Measurements from ENCODE around the gene MAML2. TPM values are rescaled to one million over a fixed set of nuclear protein-coding genes. Genes with fewer than 3 reads are reported as not detected.

The MAML2 gene
- total RNA-seq, 4 donors from 2014 or later: 34.2 to 49.8 (median 44.4) TPM

DNA sequence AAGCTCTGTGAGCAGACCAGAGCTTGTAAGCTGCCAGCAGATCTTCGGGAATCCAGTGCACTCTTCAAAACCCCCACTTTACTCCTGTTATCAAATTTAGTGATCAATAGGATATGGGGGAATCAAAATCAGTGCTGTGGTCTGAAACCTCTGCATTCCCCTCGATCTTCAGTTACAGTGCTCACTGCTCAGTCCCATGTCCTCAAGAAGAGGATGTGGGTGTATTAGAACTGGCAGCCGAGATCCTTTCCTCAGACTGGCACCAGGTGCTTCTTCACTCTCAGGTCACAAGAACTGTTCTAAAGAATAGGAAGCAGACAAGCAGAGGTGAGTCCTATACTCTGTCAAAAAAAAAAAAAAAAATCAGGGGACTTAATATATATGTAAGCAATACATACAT is 15.3 kb upstream of the MAML2 start:
- DNase-seq (ENCODE audit: low spot score) (no peak), ATAC-seq (ENCODE audit: low FRiP score) (no peak)
- TF ChIP-seq, protein P1, sequence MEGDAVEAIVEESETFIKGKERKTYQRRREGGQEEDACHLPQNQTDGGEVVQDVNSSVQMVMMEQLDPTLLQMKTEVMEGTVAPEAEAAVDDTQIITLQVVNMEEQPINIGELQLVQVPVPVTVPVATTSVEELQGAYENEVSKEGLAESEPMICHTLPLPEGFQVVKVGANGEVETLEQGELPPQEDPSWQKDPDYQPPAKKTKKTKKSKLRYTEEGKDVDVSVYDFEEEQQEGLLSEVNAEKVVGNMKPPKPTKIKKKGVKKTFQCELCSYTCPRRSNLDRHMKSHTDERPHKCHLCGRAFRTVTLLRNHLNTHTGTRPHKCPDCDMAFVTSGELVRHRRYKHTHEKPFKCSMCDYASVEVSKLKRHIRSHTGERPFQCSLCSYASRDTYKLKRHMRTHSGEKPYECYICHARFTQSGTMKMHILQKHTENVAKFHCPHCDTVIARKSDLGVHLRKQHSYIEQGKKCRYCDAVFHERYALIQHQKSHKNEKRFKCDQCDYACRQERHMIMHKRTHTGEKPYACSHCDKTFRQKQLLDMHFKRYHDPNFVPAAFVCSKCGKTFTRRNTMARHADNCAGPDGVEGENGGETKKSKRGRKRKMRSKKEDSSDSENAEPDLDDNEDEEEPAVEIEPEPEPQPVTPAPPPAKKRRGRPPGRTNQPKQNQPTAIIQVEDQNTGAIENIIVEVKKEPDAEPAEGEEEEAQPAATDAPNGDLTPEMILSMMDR (IDR thresholded peaks at IDR 0.05): no peak

DNA sequence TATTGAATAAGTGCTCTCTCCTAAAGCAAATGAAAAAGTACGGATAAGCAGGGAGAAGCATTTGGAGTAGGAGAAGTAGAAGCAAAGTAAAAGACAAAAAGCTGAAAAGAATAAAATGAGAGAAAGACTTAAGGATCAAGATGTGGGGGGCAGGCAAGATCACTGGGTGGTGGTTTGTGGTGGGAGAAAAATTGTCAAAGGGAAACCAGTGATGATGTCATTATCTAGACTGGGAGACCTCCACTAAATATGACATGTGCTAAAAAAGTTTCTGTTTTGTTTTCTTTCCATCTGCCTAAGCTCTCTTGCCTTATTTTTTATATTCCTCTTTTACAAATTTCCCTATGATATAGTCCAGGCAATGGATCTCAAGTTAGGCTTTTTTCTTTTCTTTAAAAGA is 14.8 kb upstream of the MAML2 start:
- TF ChIP-seq, protein P1 (IDR thresholded peaks at IDR 0.05): no peak
- no peak for DNase-seq (ENCODE audit: low spot score)

DNA sequence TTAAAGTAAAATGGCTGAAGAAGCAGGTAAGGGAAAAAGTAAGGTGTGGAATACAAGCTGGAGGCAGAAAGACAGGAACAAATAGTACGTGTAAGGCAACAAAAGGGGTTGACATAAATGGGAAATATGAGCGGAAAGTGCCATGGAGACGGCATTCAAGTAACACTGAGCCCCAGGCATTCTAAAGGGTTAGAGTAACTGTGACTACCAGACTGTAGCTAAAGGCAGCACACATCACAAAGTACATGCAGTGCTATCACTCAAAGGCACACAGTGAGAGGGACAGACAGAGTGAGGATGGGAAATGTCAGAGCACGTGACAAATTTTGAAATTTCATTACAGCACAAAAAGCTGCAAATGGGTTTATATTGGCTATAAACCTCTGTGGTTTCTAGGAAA is 13.9 kb upstream of the MAML2 start:
- ATAC-seq (ENCODE audit: low FRiP score) (no peak), DNase-seq (ENCODE audit: low spot score) (no peak)
- TF ChIP-seq, protein P1 (IDR thresholded peaks at IDR 0.05): no peak

More for the DNA sequence above, 14.8 kb upstream of the MAML2 start:
- ATAC-seq (ENCODE audit: low FRiP score): no peak

DNA sequence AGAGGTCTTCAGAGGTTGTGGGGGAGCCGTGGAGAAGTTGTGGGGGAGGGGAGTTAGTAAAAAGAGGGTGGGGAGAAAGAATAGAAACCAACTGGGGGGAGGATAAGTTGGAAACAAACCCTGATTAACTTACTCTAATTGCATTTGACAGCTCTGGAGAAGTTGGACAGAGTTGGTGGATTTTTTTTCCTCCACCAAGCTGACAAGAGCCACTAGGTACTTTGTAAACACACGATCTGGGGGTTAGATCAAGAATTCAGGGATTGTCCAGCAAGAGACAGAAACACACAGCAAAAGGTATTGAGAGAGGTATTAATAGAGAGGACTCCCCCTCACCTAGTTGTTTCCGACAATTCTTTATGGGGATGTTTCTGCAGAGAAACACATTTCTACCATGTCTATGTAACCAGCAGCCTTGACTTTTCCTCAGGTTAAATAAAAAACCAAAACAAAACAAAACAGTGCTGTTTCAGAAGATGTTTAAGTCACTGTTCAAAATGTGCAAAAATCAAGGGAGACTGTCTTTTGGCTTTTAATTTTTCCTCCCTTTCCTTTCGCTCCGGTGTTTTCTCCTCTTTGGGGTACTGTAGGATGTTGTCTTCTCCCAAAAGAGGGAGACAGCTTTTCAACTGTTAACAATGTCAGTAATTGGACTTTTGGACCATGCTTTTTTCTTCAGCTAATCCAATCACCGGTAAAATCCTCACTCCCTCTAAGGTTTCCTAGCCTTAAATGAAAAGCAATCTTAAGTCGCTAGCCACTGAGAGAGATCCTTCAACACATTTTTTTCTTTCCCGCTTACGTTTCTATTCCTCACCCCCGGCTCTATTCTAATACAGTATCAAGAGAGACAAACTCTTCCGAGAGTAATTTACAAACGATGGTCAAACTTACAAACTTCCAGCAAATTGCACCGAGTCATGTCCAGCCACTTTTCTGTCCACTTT is 708 bp downstream of the MAML2 start:
- ATAC-seq (ENCODE audit: low FRiP score): no peak
- TF ChIP-seq, protein P1 (IDR thresholded peaks at IDR 0.05): no peak
- no peak for DNase-seq (ENCODE audit: low spot score)

DNA sequence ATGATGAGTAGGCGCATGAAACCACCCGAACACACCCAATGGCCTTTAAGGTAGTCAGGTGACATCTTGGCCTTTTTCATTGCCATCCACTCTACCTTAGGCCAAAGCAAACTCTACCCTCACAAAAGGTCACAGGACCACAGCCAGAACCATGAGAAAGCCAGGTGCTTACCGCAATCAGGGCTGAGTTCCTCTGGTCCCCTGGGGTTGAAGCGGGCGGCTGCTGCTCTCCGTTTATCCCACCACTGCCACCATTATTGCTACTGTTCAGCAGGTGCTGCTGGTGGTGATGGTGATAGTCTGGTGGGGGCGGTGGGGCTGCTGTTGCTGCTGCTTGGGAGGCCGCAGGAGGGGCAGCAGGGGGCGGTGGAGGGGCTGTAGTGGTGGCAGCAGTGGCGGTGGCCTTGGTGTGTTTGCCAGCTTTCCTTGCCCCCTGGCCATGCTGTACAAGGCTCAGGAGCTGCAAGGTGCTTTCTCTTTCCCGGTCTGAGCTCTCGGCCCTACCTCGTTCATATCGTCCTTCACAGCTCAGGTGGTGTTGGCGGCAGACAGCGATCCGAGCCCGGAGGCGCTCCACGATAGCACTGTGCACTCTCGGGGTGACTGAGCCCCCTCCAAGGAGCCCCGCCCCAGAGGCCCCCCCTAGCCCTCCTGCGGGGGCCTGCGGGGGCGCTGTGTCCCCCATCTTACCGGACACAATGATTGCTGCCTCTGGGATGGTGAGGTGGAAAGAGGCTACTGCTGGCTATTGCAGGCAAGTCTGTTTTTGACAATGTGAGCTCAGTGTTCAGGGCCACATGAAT is 1.6 kb downstream of the MAML2 start:
- TF ChIP-seq, protein P1 (IDR thresholded peaks at IDR 0.05): peak in 1 of 3 donors; percentile 19
- ATAC-seq (ENCODE audit: low FRiP score): peak; percentile 33
- DNase-seq (ENCODE audit: low spot score): no peak

DNA sequence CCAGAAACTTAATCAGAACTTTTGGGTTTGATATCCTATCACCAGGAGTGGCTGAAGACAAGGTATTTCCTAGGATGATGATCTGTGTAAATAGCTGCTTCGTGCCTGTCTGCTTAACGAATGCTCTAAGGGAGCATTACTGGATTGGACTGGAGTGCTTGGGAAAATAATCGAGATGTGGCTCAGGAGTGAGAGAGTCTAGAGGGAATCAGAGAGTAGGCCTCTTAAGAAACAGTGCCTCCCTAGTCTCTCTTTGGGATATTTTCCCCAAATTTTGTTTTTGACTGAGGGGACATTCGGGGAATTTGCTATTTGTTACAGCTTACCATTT is 2.5 kb downstream of the MAML2 start:
- ATAC-seq (ENCODE audit: low FRiP score) (no peak), DNase-seq (ENCODE audit: low spot score) (no peak)
- TF ChIP-seq, protein P1 (IDR thresholded peaks at IDR 0.05): no peak

Data from omental fat pad (tissue), 4 donors.